ENCODE results near the gene CBX5.
A peak's percentile ranks its signal among the peaks of the same experiment; 100 is the strongest.

CBX5 gene

DNA sequence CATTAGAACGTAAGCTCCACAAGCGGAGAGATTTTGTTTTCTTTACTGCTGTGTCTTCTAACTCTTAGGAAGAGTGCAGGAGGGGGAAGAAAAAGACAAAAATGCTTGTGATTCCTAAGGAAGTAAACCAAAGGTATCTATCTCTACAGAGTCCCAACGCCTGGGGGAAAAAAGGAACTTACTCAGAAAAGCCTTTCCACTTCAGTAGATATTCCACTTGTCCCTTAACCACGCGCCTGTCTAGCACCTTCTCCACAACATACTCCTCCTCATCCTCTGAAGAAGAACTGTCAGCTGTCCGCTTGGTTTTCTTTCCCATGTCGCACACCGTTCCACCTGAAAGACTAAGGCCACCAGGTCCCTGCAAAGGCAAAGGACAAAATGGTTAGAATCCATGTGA is 22.6 kb downstream of the CBX5 start:
- H3K9me3 ChIP-seq (ENCODE audit: control insufficient read depth, low read length), result no peaks in the 10 kb centered on the region
- peak overlapping the region; percentile 13 for H3K27ac ChIP-seq
- H3K4me1 ChIP-seq, result peaks cover 33% of the 10 kb centered on the region
- peaks cover 30% of the 10 kb centered on the region for H3K79me2 ChIP-seq
- no peaks in the 10 kb centered on the region for H3K36me3 ChIP-seq (ENCODE audit: control insufficient read depth, insufficient read depth, low read length)
- H3K4me3 ChIP-seq (ENCODE audit: low read depth, low read length), result no peak overlapping the region
- H3K27me3 ChIP-seq (ENCODE audit: control insufficient read depth, insufficient read depth, low read length), result no peaks in the 10 kb centered on the region
- H3K9ac ChIP-seq, result no peak overlapping the region
- no peak overlapping the region for H2AFZ ChIP-seq
- H3K4me2 ChIP-seq (ENCODE audit: low read length), result no peak overlapping the region
- TF ChIP-seq, protein P1, sequence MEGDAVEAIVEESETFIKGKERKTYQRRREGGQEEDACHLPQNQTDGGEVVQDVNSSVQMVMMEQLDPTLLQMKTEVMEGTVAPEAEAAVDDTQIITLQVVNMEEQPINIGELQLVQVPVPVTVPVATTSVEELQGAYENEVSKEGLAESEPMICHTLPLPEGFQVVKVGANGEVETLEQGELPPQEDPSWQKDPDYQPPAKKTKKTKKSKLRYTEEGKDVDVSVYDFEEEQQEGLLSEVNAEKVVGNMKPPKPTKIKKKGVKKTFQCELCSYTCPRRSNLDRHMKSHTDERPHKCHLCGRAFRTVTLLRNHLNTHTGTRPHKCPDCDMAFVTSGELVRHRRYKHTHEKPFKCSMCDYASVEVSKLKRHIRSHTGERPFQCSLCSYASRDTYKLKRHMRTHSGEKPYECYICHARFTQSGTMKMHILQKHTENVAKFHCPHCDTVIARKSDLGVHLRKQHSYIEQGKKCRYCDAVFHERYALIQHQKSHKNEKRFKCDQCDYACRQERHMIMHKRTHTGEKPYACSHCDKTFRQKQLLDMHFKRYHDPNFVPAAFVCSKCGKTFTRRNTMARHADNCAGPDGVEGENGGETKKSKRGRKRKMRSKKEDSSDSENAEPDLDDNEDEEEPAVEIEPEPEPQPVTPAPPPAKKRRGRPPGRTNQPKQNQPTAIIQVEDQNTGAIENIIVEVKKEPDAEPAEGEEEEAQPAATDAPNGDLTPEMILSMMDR (IDR thresholded peaks at IDR 0.05), result no peak

DNA sequence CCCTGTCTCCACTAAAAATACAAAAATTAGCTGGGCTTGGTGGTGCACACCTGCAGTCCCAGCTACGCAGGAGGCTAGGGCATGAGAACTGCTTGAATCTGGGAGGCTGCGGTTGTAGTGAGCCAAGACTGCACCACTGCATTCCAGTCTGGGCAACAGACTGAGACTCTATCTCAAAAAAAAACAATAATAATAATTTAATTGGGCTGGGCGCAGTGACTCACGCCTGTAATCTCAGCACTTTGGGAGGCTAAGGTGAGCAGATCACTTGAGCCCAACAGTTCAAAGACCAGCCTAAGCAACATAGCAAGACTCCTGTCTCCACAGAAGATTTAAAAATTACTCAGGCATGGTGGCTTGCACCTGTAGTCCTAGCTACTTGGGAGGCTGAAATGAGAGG is 26.7 kb downstream of the CBX5 start:
- no peaks in the 10 kb centered on the region for H3K36me3 ChIP-seq (ENCODE audit: control insufficient read depth, insufficient read depth, low read length)

DNA sequence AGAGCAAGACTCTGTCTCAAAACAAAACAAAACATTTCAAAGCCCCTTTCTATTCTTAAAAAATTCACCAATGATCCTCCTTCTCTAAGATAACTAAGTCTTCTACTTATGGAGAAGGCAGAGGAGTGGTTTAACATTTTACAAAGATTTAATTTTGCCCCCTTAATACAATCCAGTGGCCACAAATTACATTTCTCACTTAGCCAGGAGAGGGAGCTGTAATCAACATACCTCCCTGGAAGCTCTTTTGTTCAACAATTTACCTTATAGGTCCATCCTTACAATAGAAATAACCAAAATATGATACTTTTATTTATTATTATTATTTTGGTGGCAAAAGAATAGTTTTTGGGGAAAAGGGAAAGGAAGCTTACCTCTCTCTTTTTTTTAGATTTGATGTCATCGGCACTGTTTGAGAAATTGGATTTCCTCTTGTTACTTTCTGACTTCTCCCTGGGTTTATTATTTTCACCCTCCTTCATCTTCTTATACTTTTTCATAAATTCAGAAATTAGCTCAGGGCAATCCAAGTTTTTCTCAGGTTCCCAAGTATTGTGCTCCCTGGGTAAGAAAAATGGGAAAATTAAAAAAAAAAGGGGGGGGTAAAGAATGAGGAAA is 28.1 kb downstream of the CBX5 start:
- Histone ChIP-seq H3K4me3 (ENCODE audit: low read depth, low read length) (no peak overlapping the region), H3K27me3 (ENCODE audit: control insufficient read depth, insufficient read depth, low read length) (no peaks in the 10 kb centered on the region), H3K9me3 (ENCODE audit: control insufficient read depth, low read length) (no peaks in the 10 kb centered on the region), H3K79me2 (peaks cover 24% of the 10 kb centered on the region), H3K4me2 (ENCODE audit: low read length) (no peak overlapping the region), H3K36me3 (ENCODE audit: control insufficient read depth, insufficient read depth, low read length) (no peaks in the 10 kb centered on the region), H3K4me1 (no peaks in the 10 kb centered on the region), H3K9ac (no peak overlapping the region), H3K27ac (no peak overlapping the region), H2AFZ (no peak overlapping the region)
- TF ChIP-seq, protein P1 (IDR thresholded peaks at IDR 0.05), result peak; percentile 77

More for the DNA sequence above, 26.7 kb downstream of the CBX5 start:
- Histone ChIP-seq H3K9me3 (ENCODE audit: control insufficient read depth, low read length) (no peaks in the 10 kb centered on the region), H3K79me2 (peaks cover 21% of the 10 kb centered on the region), H3K4me1 (no peaks in the 10 kb centered on the region), H3K9ac (no peak overlapping the region), H2AFZ (no peak overlapping the region), H3K4me3 (ENCODE audit: low read depth, low read length) (no peak overlapping the region), H3K4me2 (ENCODE audit: low read length) (no peak overlapping the region), H3K27ac (no peak overlapping the region), H3K27me3 (ENCODE audit: control insufficient read depth, insufficient read depth, low read length) (no peaks in the 10 kb centered on the region)
- TF ChIP-seq, protein P1 (IDR thresholded peaks at IDR 0.05), result no peak

DNA sequence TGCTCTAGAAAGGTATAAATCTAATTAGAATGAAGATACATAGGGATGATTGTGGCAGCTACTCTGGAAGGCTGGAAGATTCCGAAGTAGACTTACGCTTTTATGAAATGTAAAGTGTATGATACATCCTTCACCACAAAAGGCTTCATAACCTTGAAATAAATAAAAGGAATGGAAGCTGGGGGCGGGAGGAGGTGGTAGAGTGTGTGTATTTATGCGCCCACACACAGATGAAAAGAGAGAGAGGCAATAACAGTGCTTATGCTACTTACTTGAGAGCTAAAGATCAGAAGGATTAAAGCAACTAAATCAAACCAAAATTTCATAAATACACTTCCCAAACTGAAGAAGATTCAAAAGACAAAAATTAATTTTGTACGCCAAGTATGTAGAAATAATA is 30.4 kb downstream of the CBX5 start:
- TF ChIP-seq, protein P1 (IDR thresholded peaks at IDR 0.05), result no peak
- Histone ChIP-seq H3K9ac (no peak overlapping the region), H2AFZ (no peak overlapping the region), H3K27ac (no peak overlapping the region), H3K27me3 (ENCODE audit: control insufficient read depth, insufficient read depth, low read length) (no peaks in the 10 kb centered on the region), H3K79me2 (peaks cover 27% of the 10 kb centered on the region), H3K4me3 (ENCODE audit: low read depth, low read length) (no peak overlapping the region), H3K36me3 (ENCODE audit: control insufficient read depth, insufficient read depth, low read length) (no peaks in the 10 kb centered on the region), H3K9me3 (ENCODE audit: control insufficient read depth, low read length) (no peaks in the 10 kb centered on the region), H3K4me1 (no peaks in the 10 kb centered on the region), H3K4me2 (ENCODE audit: low read length) (no peak overlapping the region)

DNA sequence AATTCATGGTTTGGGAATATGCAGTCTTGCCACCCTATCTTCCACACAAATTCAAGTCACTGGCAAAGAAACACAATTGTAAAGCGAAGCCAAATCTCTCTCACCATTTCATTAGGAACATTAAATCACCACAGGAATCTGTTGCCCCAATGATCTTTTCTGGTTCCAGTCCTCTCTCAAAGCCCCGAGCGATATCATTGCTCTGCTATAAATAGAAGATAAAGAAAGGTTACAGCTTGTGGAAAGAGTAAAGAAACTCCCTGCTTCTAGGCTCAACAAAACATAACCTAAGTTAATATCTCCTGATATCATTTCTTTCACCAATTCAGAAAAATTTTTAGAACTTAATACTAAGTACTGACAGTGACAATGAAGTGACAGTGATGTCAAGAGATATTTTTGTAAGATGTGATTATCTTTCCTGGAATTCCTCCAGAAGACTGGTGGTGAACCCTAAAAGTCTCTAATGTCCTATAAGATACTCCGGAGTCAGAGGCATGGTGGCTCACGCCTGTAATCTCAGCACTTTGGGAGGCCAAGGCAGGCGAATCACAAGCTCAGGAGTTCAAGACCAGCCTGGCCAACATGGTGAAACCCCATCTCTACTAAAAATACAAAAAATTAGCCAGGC is 33.8 kb downstream of the CBX5 start:
- H3K4me2 ChIP-seq (ENCODE audit: low read length), result no peak overlapping the region
- no peaks in the 10 kb centered on the region for H3K9me3 ChIP-seq (ENCODE audit: control insufficient read depth, low read length)
- no peak overlapping the region for H3K4me3 ChIP-seq (ENCODE audit: low read depth, low read length)
- TF ChIP-seq, protein P1 (IDR thresholded peaks at IDR 0.05), result no peak
- no peaks in the 10 kb centered on the region for H3K36me3 ChIP-seq (ENCODE audit: control insufficient read depth, insufficient read depth, low read length)
- no peaks in the 10 kb centered on the region for H3K27me3 ChIP-seq (ENCODE audit: control insufficient read depth, insufficient read depth, low read length)
- H3K4me1 ChIP-seq, result no peaks in the 10 kb centered on the region
- H2AFZ ChIP-seq, result no peak overlapping the region
- no peak overlapping the region for H3K27ac ChIP-seq
- H3K9ac ChIP-seq, result no peak overlapping the region
- H3K79me2 ChIP-seq, result peaks cover 20% of the 10 kb centered on the region
